G401 (cell line): ENCODE measurements around the gene TSPYL2. TPM values are rescaled to one million over a fixed set of nuclear protein-coding genes. Genes with fewer than 3 reads are reported as not detected.

Experiments
- DNase-seq: peaks from one replicate; pipeline ENCODE4 v3.0.0-alpha.2; 2015; ENCODE audit warnings: low spot score
- in situ Hi-C: cut with HindIII; loops from 2 replicates; pipeline ENCODE4 v1.10.0; 2016; ENCODE audit warnings: low sequenced_read_pairs, mixed read lengths
- total RNA-seq: library from RNA; depleted of rRNA; stranded (reverse); fragments of >200 nt; shearing (Covaris generic); gene quantifications from 2 replicates; pipeline ENCODE4 v1.2.3, GENCODE V29; 2014

The TSPYL2 gene
- total RNA-seq, 1 experiment from 2014 or later, result 32.0 TPM

DNA sequence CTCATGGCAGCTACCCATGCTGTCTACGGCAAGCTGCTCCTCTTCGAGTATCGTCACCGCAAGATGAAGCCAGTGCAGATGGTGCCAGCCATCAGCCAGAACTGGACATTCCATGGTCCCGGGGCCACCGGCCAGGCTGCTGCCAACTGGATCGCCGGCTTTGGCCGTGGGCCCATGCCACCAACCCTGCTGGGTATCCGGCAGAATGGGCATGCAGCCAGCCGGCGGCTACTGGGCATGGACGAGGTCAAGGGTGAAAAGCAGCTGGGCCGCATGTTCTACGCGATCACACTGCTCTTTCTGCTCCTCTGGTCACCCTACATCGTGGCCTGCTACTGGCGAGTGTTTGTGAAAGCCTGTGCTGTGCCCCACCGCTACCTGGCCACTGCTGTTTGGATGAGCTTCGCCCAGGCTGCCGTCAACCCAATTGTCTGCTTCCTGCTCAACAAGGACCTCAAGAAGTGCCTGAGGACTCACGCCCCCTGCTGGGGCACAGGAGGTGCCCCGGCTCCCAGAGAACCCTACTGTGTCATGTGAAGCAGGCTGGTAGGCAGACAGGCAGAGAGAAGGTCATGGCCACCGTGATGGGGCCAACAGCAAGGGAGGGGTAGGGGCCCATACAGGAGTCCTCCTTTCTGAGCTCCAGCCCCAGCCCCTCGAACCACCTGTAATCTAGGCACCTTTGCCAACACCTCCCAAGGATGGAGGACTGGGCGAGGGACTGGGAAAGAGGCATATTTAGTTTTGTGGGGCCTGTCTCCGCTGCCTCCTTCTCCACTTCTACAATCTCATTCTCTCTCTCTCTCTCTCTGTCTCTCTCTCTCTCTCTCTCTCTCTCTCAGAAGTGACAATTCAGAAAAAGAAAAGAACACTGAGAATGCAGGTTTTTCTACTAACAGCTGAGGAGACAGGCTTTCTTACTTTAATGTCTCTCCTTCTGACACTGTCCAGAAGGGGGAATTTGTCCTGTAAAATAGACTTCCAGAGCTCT lies 4.7 kb upstream of the TSPYL2 start:
- in situ Hi-C loops, result no loop called here
- no peak for DNase-seq

DNA sequence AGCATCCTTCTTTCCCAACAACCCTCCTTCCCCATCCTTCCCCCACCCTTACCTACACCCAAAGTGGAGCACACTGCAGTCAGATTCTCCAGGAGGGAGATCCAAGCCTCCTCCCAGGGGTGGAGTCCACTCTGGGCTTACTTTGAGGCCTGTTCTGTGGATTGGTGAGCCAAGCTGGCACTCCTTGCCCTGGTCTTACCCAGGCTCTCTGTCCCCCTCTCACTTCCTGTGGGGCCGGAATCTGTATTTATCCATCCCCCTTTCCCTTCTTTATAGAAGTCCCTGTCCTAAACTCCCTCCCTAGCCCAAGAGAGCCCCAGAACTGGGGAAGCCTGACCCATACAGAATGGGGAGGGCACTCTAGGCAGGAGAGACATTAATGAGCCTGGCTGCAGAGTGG lies 3.2 kb upstream of the TSPYL2 start:
- in situ Hi-C loops, result no loop called here
- DNase-seq, result no peak

DNA sequence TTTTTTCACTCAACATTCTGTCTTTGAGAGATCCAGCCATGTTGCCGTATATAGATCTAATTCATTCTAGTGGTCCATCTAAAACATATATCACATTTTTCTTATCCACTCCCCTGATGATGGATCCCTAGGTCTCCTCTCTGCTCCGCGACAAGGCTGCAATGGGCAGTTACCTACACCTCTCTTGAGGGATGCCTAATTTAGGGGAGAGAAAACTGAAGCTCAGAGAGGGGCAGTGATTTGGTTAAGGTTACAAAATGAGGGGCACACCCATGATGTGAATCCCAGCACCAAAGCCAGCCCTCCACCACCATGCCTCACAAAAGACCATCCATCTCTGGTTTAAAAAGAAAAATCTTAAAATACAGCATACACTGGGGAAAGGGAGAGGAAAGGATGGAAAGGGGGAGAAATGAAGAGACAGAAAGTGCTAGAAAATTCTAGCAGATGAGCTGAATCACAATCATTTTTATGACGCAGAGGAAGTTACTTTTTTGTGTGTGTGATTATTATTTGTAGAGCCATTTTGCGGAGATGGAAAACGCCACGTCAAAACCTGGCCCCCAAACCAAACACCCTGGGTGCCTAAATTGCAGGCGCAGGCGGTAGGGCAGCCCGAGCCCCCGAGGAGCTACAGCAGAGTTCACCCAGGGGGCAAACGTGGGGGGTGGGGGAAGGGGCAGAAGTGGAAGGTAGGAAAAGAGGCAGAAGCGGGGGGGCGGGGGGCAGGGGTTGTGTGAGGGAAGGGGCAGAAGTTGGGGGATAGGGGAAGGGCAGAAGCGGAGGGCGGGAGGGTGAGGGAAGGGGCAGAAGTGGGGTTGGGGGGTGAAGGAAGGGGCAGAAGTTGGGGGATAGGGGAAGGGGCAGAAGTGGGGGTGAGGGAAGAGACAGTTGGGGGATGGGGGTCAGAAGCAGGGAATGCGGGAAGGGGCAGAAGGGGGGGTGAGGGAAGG lies 1.3 kb upstream of the TSPYL2 start:
- no peak for DNase-seq

DNA sequence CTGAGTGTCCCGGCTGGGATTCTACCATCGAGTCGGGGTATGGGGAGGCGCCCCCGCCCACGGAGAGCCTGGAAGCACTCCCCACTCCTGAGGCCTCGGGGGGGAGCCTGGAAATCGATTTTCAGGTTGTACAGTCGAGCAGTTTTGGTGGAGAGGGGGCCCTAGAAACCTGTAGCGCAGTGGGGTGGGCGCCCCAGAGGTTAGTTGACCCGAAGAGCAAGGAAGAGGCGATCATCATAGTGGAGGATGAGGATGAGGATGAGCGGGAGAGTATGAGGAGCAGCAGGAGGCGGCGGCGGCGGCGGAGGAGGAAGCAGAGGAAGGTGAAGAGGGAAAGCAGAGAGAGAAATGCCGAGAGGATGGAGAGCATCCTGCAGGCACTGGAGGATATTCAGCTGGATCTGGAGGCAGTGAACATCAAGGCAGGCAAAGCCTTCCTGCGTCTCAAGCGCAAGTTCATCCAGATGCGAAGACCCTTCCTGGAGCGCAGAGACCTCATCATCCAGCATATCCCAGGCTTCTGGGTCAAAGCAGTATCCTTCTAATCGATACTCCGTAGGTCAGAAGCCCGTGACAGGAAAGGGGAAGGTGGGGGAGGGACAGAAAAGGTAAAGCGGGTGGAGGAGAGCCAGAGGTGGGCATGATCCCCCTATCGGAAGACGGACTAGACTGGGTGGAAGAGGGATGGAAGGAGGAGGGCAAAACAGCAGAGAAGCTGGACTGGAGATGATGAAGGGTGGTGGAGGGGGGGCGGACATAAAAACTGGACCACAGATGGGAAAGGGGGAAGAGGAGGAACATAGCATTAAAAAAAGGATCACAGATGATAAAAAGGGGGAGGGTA lies 828 bp downstream of the TSPYL2 start:
- no peak for DNase-seq
- in situ Hi-C loops, result no loop called here

More for the DNA sequence above, 1.3 kb upstream of the TSPYL2 start:
- in situ Hi-C loops, result no loop called here

DNA sequence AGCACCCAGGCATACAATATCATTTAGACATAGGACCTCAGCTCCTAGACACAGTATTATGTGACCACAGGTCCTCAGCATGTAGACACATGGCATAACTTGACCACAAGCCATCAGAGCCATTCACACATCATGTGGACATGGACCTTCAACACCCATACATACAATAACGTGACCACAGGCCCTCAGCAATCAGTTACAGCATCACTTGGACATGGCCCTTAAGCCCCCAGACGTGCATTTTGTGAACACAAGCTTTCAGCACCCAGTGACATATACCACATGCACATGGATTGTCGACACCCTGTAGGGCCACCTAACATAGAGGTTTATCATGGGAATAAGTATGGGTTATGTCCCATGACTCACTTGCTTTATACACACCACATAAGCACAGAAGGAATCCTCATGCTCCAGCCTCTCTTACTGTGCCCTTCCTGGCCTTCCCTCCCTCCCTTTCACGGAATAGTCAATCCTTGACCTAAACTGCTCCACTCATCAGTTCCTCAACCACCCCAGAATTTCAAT lies 1.9 kb downstream of the TSPYL2 start:
- in situ Hi-C loops, result no loop called here
- DNase-seq, result no peak

DNA sequence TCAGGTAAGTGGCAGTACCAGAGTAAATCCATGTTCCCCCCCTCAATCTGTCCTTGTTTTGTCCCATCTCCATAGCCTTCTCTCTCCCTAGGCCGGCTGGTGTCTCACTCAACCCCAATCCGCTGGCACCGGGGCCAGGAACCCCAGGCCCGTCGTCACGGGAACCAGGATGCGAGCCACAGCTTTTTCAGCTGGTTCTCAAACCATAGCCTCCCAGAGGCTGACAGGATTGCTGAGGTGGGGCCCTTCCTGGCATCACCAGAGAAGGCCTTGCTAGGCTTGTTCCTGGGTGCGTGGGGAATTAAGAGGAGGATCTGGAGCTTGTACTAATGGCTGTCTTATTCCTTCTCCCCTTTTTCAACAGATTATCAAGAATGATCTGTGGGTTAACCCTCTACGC lies 2.7 kb downstream of the TSPYL2 start:
- no peak for DNase-seq
- in situ Hi-C loops, result no loop called here

DNA sequence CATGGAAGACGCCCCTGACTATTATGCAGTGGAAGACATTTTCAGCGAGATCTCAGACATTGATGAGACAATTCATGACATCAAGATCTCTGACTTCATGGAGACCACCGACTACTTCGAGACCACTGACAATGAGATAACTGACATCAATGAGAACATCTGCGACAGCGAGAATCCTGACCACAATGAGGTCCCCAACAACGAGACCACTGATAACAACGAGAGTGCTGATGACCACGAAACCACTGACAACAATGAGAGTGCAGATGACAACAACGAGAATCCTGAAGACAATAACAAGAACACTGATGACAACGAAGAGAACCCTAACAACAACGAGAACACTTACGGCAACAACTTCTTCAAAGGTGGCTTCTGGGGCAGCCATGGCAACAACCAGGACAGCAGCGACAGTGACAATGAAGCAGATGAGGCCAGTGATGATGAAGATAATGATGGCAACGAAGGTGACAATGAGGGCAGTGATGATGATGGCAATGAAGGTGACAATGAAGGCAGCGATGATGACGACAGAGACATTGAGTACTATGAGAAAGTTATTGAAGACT lies 3.6 kb downstream of the TSPYL2 start:
- in situ Hi-C loops, result no loop called here
- no peak for DNase-seq

DNA sequence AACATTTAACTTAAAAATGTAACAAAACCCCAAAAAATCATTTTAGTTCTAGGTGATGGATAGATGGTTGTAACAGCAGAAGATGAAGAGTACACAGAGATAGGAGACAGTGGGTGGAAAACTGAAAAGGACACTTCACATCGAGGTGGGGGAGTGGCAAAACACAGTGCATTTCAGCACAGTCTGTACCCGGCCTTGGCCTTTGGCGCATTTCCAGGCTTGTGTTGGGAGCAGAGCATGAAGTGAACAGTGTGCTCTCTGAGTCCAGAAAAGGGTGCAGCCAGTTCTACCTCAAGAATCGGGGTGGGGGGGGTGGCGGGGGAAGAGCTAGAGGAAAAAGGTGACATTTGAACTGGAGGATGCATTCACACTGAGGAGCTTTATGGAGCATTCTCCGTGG lies 4.3 kb downstream of the TSPYL2 start:
- in situ Hi-C loops, result no loop called here
- DNase-seq, result peak; percentile 71

DNA sequence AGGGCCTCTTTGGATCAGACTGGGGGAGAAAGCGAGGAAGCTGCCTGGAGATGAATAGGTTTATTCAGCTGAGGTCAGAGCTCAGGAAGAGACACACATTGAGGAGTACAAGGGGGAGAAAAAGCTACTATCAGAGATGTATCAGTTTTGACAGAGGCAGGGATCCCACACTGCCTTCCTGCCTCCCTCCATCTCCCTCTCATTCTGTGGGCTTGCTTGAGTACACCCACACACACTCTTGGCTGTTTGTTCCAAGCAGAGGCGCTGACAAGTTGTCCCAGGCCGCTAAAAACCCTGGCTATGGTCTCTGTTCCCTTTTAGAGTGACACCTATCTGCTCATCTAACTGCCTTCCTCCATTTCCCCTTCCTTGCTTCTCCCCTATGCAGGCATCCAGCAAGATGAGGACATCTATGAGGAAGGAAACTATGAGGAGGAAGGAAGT lies 5.2 kb downstream of the TSPYL2 start:
- in situ Hi-C loops, result no loop called here
- DNase-seq, result no peak

DNA sequence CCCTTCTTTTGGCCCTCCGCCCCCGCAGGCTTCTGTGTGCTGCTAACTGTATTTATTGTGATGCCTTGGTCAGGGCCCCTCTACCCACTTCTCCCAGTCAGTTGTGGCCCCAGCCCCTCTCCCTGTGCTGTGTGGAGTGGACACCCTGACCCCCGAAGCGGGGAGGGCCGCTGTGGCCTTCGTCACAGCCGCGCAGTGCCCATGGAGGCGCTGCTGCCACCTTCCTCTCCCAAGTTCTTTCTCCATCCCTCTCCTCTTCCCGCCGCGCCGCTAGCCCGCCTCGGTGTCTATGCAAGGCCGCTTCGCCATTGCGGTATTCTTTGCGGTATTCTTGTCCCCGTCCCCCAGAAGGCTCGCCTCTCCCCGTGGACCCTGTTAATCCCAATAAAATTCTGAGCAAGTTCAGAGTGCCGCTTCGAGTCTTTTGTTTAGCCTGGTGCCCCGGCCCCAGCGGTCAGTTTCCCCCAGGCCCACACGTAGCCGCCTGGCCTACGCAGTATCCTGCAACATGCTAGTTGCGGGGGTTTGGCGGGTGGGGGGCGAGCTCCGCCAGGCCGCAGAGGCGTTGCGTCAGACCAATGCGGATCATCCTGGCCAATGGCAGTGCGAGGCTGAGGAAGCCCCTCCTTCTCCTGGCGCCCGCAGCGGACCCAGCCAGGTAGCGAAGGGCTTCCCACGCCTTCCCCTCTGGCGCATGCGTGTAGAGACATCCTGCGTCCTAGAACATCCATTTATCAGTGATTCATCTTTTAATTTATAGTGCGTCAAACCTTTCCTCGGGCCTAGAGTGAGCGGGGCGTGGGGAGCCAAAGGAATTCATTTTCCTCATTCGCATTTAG lies 6.2 kb downstream of the TSPYL2 start:
- in situ Hi-C loops, result no loop called here
- DNase-seq, result peak; percentile 93

DNA sequence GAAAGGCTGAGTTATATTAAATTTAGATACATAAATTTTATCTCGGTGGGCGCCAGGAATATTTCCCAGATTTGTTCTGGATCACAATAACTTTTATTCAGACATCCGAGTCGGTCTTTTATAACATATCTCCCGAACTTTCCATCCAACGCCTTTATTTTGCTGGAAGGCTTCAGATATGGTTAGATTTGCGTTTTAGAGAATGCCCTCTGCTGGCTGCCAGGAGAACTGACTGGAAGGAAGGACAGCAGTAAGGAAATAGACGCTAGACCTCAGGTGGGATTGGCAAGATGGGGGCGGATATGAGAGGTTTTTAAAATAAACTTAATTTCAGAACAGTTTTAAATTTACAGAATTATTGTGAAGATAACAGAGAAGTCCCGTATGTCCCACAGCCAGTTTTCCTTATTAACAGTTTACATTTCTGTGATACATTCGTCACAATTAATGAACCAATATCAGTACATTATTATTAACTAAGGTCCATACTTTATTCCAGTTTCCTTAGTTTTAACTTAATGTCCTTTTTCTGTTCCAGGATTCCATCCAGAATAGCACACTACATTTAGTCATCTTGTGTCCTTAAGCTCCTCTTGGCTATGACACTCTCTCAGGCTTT lies 7.2 kb downstream of the TSPYL2 start:
- in situ Hi-C loops, result no loop called here
- DNase-seq, result peak; percentile 84

DNA sequence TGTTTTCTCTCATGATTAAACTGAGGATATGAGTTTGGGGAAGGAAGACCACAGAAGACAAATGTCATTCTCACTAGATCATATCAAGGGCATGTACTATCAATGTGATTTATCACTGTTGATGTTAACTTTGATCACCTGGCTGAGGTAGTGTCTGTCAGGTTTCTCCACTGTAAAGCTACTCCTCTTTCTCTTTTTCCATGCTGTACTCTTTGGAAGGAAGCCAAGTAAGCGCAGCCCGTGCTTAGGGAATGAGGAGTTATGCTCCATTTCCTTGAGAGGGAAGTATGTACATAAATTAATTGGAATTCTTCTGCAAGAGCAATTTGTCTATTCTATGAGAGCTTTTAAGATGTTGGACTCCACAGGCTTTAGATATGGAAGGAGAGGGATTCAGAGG lies 7.8 kb downstream of the TSPYL2 start:
- peak; percentile 1 for DNase-seq
- in situ Hi-C loops, result no loop called here

DNA sequence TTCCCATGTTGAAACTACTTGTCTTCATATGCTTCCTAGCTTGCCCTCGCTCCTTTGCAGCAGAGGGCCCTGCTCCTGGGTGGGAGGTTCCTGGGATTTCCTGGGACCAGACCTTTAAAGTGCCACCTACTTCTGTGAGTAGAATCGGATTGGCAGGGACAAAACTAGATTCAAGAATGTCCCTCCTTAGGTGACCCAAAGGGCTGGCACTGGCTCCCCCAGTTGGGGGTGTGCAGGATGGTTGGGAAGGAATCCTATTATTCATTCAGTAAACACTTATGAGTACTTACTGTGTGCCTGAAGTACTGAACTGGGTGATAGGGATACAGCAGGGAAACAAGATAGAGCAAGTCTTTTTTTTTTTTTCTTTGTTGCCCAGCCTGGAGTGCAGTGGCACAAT lies 9.2 kb downstream of the TSPYL2 start:
- in situ Hi-C loops, result no loop called here
- no peak for DNase-seq

DNA sequence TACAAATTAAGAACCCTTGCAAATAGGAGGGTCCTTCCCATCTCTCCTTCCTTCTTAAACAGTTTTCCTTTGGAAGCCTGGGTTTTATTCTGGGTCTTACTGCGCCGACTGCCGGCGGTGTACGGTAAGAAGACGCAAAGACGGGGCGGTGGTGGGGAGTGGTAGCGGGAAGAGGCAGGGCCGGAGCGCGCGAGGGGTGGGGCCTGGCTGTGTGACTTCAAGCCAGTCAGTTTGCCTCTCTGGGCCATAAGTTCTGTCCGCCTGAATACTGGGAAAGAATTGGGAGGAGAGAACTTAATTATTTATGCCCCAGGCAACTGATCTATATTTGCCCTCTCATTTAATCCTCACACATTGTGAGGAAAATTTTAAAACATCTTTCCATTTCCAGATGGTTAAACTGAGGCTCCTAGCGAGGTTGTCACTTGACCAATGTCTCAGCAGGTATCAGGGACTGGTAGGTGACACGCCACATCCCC lies 11.0 kb downstream of the TSPYL2 start:
- peak; percentile 80 for DNase-seq
- in situ Hi-C loops, result no loop called here

DNA sequence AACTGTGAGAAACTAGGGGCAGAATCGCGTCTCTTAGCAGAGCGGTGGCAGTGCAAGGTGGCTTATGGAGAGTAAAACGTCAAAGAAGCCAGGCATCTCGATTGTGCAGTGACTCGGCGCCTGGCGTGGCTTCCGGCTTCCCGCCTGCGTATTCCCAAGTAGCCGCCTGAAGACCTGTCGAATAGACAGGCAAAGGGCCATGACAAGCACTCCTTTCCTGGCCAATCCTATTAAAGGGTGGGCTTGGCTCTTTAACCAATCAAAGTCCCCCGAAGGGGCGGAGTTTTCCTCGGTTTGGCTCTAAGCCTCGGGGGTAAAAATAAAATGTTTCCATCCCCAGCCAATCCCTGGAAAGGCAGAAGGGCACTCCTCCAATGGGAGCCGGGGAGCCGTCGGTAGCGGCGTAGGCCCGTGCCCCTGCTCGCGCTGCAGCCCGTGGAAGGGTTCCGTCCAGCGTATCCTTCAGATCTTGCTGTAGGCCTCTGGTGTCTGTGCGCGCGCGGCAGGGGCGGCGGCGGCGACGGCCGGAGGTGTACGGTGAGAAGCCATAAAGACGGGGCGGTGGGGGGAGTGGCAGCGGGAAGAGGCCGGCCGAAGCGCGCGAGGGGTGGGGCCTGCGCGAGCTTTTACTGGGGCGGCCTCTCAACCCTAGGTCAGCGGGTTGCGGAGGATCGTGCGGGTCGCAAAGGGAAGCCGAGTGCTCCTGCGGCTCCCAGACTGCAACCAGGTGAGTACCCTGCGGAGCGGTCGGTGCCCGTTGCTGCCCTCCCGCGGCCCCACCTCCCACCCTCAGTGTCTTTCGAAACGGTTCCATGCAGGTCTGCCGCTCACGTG lies 11.8 kb downstream of the TSPYL2 start, which contains the start of gene KANTR:
TSS of gene KANTR (plus strand) at position 395 of the 834 bp plus-strand sequence. CDS start 30,131 bp downstream, outside the sequence.
- in situ Hi-C loops, result no loop called here
- peak; percentile 96 for DNase-seq

DNA sequence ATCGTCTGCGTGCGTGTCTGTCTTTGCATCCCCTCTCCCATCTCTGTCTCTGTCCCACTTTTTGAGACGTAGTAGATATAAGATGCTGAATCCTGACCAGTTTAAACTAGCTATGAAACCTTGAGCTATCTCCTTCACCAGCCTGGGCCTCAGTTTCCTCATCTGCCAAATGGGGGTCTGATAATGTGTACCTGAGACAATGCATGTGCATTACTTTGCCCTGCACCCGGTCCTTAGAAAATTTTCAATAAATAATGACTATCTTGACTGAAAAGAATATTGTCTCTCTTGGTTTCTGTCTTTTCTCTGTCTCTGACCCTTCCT lies 12.4 kb downstream of the TSPYL2 start:
- in situ Hi-C loops, result no loop called here
- no peak for DNase-seq
